ENCODE measurements around the gene TBL1Y.
"Not testable (repeated sequence)": the region's sequence is repeated elsewhere in the genome, so short reads cannot be mapped to it uniquely, and the experiment has no call there.

TBL1Y gene

GRCh38 chrY:6972271-6972887, 61.9 kb downstream of the TBL1Y start:
- DNase-seq (ENCODE audit: low read depth in 1 of 2, low spot score in 1 of 2) = no peak

DNA sequence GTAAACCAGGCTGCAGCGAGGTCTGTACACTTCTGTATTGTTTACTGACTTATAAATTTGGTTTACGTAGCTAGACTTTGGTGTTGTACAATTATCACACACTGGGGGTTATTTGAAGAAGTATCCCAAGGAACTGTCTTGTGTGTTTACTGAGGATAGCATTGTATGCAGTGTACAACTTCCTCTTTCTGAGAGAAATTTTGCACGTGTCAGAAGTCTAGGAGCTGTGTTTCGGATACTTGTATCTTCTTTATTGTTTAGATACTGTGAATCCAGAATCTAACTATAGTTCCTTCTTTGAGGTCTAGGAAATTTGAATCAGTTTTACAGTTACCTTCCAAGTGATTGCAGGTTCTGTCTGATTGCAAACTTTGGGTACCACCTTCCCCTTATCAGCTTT, 64.5 kb downstream of the TBL1Y start:
- no peak for DNase-seq (ENCODE audit: low read depth in 1 of 2, low spot score in 1 of 2)

- no peak for DNase-seq (ENCODE audit: low read depth in 1 of 2, low spot score in 1 of 2)
These were observed 67.3 kb downstream of the TBL1Y start for GRCh38 chrY:6977783-6978182.

DNA sequence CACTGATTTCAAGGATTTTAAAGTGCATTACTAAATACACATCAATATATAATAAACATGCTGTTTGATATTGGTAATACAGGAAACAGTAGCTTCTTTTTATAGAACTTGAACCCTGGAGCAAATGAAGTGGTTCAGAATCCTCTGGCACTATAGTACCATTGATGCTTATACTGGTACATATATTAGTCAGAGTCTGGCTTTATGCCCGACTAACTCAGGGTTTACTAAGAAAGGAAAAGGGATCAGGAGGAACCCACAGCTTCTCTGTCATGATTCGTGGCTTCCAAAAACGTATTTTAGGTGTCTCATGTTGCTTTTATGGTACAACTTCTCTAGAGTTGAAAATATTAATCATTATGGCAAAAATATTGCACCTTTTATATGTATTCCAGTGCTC, 72.7 kb downstream of the TBL1Y start:
- no peak for DNase-seq (ENCODE audit: low read depth in 1 of 2, low spot score in 1 of 2)

- DNase-seq (ENCODE audit: low read depth in 1 of 2, low spot score in 1 of 2) = no peak
These were observed 77.3 kb downstream of the TBL1Y start for GRCh38 chrY:6987811-6988210.

- no peak for DNase-seq (ENCODE audit: low read depth in 1 of 2, low spot score in 1 of 2)
These were observed 79.6 kb downstream of the TBL1Y start for GRCh38 chrY:6989886-6990620.

DNA sequence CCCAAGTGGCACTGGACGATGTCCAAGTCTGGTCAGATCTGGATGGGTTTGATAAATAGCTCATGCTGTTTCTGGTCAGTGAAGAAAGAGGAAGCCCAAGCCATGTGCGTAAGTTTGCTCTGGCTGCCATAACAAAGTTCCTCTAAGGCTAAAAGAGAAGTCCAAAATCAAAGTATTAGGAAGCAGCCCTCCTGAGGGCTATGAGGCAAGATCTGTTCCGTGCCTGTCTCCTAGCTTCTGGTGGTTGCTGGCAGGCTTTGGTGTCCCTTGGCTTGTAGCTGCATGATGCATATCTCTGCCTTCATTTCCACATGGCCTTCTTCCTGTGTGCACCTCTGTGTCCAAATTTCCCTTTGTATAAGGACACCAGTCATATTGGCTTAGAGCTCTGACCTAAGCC, 81.5 kb downstream of the TBL1Y start:
- no peak for DNase-seq (ENCODE audit: low read depth in 1 of 2, low spot score in 1 of 2)

DNA sequence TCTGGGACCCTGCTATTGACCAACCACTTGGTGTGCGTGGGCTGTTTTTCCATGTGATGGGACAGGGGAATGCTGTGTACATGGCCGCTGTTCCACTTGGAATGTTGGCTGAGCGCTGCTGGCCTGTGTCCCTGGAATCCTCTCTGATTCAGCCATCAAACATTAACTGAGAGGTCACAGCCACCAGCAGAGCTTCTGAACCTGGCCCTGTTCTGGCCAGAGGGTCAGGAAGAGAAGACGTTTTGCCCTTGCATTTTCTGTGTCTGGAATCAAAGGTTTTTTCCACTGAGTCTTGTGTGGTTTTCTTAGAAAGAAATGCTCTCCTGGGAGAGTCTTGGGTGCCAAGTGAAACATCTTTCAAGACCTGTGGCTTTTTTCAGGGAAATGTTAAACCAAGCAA, 85.5 kb downstream of the TBL1Y start:
- DNase-seq (ENCODE audit: low read depth in 1 of 2, low spot score in 1 of 2) = no peak

GRCh38 chrY:6997503-6998066, 87.1 kb downstream of the TBL1Y start:
- no peak for DNase-seq (ENCODE audit: low read depth in 1 of 2, low spot score in 1 of 2)

DNA sequence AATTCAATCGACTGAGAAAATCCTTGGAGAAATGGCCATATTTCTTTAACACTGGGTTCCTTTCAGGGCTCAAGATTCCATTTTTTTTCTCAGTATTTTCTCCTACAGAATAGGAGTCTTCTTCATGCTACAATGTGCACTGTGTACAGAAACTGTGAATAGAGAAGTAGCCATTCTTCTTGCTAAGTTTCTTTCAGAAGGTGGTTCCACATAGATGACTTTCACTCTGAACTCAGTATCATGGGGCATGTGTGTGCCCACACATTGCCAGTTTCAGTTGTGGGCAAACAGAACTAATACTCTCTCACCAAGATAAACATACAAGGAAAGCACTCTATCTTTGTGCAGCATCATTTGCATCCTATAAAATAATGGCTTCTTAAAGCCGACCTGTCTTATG, 89.4 kb downstream of the TBL1Y start:
- no peak for DNase-seq (ENCODE audit: low read depth in 1 of 2, low spot score in 1 of 2)

- no peak for DNase-seq (ENCODE audit: low read depth in 1 of 2, low spot score in 1 of 2)
These were observed 92.1 kb downstream of the TBL1Y start for GRCh38 chrY:7002581-7002980.

DNA sequence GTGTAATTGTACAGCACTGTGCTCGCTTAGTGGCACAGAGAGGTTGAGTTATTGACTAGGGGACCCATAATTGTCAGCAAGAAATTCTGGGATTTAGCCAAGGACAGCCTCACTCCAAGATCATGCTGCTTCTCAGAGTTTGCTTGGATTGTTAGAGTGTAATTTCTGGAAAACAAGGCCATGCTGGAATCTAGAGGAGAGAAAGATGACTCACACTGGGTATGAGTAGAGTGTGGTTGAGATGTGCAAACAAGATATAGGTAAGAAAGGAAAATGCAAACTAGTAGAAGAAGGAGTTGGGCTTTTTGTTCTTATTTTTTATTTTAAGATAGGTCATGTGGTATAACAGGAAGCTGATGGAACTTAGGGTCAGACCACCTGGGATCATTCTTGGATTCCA, 97.4 kb downstream of the TBL1Y start:
- DNase-seq (ENCODE audit: low read depth in 1 of 2, low spot score in 1 of 2) = no peak

GRCh38 chrY:7008578-7009355, 98.3 kb downstream of the TBL1Y start:
- no peak for DNase-seq (ENCODE audit: low read depth in 1 of 2, low spot score in 1 of 2)

GRCh38 chrY:7013051-7013450, 102.6 kb downstream of the TBL1Y start:
- DNase-seq (ENCODE audit: low read depth in 1 of 2, low spot score in 1 of 2) = no peak

DNA sequence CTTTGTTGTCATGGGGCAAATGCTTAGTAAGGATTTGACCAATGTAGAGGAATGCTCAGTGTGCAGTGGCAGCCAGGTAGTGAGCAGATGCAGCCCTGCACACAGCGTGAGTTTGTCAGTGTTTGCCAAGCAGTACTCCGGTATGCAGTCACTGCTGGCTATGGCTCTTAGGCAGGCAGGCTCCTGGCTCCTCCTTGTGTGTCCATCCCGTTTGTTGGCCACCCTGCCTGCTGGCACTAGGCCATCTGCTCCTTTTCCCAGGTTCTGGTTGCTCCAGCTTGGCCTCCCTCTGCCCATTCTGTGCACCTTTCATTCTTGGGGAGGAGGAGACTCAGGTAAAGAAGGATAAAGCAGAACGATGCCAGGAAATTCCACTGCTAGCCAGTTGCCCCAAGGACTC, 106.0 kb downstream of the TBL1Y start:
- DNase-seq (ENCODE audit: low read depth in 1 of 2, low spot score in 1 of 2) = no peak

- no peak for DNase-seq (ENCODE audit: low read depth in 1 of 2, low spot score in 1 of 2)
These were observed 107.0 kb downstream of the TBL1Y start for GRCh38 chrY:7017244-7018080.

- no peak for DNase-seq (ENCODE audit: low read depth in 1 of 2, low spot score in 1 of 2)
These were observed 128.5 kb downstream of the TBL1Y start for GRCh38 chrY:7039037-7039436.

DNA sequence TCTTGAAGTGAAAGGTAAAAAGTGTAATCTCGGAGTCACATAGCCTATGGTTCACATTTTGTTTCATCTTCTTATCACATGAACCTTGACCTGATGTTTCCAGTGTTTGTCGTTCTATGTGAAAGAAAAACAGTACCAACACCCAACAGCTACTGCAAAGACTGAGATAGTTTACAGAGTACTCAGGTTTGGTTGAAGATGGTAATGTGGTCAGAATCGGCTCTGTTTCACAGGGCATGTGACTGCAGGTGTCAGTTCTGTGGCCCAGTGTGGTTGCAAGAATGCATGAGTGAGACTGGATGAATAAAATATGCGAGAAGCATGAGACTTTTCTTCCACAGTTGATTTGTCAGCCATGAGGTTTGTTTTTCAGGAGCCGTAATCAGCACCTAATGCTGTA, 130.2 kb downstream of the TBL1Y start:
- no peak for DNase-seq (ENCODE audit: low read depth in 1 of 2, low spot score in 1 of 2)

DNA sequence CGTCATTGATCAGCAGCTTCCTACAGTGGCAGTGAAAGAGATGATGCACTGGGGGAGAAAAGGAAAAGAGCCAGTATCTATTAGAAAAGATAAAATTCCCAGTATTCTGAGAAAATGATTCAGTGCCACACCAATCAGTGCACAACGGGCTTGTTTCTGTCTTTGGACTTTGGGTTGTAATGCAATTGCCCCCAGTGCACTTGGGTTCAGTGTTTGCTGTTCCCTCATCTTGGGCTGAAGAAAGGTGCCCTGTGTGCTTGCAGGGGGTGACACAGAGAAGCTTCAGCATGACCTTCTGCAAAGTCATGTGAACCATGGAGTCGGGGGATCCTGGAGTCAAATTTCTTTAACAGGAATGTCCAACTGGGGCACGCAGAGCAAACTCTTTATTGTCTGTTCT, 131.5 kb downstream of the TBL1Y start:
- no peak for DNase-seq (ENCODE audit: low read depth in 1 of 2, low spot score in 1 of 2)

DNA sequence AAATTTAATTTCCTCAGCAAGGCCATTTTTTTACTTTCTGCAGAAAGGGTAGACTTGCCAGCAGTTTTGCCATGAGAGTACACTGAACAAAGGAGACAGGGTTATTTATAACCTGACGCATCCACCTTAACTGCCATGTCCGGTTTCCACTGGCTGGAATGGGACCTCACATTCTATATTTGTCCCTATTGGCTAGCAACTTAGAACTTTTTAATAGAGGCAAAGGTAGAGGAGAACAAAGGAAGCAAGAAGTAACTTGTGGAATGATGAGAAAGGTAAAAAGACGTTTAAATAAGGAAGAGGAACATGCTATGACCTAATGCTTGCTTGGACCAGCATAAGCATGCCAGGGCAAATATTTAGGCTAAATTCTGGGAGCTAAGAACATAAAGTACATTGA, 142.0 kb downstream of the TBL1Y start:
- DNase-seq (ENCODE audit: low read depth in 1 of 2, low spot score in 1 of 2) = not testable (repeated sequence)

DNA sequence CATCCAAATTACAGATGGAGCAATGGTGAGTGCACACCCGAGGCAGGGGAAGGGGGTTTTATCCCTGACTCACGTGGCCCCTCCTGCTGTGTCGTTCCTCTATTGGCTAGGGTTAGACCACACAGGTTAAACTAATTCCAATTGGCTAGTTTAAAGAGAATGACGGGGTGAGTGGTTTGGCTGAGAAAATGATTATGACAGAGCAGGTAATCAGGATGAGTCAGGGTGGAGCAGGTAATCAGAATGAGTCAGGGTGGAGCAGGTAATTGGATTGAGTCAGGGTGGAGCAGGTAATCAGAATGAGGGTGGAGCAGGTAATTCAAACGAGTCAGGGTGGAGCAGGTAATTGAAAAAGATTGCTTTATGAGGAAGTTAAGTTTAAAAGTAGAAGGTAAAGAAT, 146.4 kb downstream of the TBL1Y start:
- no peak for DNase-seq (ENCODE audit: low read depth in 1 of 2, low spot score in 1 of 2)
